NCI-H128 (cell line): Measurements from ENCODE around the gene SYNE1.
"Not testable (repeated sequence)": the region's sequence is repeated elsewhere in the genome, so short reads cannot be mapped to it uniquely, and the experiment has no call there.

Experiments used
- DNase-seq: peaks from one replicate; lab custom pipeline; 2025; ENCODE audit not compliant: unreplicated experiment; lab: John Stamatoyannopoulos, UW

Gene SYNE1

GRCh38 chr6:152155792-152156191 lies 481.4 kb downstream of the SYNE1 start:
- DNase-seq = no peak

DNA sequence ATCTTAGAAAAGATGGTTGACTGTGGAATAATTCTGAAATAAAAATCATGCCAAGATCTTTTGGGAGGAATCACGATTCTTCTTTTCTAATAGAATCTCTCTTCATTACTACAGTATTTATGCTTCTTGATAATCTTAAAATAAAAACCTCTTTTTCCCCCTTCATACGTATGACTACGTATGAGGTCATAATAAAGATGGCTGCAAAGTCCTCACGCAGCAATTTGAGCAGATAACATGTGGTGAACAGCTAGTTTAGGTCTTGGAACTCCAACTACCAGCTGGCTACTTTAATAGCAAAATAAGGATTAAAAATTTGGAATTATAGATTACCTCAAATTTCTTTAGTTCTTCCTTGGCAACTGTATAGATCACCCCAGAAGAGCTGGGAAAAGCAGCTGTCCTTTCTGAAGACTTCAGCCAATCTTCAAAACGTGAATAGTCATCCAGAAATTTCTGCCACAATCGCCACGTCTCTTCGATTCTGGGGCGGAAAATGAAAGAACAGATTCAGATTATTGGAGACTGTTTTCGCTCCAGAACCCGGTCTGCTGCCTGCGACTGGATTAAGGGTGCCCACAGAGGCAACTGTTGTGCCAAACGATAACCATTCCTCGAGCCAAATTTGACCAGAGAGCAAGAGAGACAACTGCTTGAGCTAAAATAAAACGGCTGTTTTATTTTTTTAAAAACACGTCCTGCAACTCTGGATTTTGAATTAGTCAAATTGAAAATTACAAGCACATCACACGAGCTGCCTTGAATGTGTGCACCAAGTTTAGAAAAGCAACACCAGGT lies 482.4 kb downstream of the SYNE1 start:
- no peak for DNase-seq

DNA sequence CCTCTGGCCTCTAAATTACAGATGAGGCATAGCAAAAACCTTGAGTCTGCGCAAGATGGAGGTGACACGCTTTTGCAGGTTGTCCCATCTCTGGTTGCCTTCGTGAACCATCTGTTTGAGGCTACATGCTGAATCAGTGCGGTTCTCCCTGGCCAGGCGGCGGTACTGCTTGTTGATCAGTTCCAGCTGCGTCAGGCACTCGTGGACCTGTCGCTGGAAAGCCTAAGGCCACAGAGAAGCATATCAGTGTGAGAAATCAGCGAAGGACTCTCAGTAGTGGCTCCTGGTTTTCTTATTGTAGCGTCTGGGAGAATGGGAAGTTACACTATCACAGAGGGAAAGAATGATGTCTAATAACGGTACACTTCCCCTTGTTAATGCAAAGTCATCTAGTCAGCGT lies 485.2 kb downstream of the SYNE1 start:
- DNase-seq = no peak

DNA sequence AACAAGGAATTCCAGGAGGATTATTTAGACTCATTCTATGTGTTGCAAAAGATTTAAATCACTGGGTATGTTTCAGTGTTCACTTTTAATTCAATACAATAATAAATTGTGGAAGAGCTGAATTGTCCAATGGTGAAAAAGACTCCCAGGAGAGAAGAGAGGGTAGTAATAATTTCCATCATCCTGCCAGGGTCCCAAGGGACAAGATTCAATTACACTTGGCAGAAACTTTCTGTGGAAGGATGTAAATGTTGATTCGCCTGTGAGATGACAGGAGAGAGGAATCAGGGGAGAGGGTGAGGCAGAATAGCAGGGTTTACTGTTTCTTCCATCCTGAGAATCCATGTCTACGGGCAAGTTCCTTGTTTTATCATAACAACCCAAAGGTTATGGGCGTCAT lies 487.0 kb downstream of the SYNE1 start:
- no peak for DNase-seq

GRCh38 chr6:152148412-152148811 lies 488.8 kb downstream of the SYNE1 start:
- no peak for DNase-seq

DNA sequence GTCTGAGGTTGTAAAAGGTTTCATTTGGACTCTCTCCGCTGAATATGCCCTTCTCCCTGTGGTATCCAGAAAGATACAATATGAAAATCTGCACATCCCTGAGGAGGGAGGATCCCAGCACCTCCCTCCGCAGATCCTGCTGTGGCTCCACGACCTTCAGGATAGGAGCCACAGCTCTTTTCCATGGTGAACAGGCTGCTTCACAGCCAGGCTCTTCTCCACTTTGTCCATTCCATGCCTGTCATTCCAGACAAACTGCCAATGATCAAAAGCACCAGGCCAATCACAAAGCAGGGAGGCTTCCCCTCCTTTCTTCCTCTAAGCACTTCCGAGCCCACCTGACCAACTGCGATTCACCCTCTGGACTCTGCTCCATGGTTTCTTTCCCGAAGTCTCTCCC lies 489.9 kb downstream of the SYNE1 start:
- DNase-seq = no peak

- DNase-seq = no peak
These were observed 490.8 kb downstream of the SYNE1 start for GRCh38 chr6:152146385-152146784.

- no peak for DNase-seq
These were observed 493.8 kb downstream of the SYNE1 start for GRCh38 chr6:152143359-152143758.

- no peak for DNase-seq
These were observed 495.1 kb downstream of the SYNE1 start for GRCh38 chr6:152142105-152142504.

GRCh38 chr6:152138344-152138743 lies 498.8 kb downstream of the SYNE1 start:
- not testable (repeated sequence) for DNase-seq

GRCh38 chr6:152136449-152136825 lies 500.7 kb downstream of the SYNE1 start:
- DNase-seq = no peak

DNA sequence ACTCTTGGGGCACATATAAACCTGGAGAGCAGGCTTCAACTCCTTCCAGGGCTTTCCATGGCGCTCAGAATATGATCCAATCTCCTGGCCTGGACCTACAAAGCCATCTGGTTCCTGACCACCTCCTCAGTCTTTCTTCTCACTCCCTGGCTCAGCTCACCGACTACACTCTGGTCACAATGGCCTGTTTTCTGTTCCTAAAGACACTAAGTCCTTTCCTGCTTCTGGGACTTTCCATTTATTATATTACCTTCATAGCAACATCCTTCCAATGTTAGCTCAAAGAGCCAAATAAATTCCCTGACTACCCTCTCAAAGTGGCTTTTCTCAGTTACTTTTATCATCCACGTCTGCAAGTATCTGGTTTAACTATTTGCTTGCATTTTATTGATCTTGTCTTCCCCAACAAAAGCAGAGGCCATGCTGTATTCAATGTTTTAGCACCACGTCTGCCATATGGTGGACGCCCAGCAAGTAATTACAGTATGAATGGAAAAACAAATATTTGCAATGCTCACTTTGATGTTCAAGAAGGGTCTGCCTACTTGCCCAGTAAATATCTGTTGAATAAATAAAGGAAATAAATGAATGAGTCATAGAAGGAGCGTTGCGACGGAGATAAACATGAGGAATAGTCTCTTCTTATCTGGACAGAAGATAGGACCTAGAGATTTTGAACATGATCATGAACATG lies 501.3 kb downstream of the SYNE1 start:
- no peak for DNase-seq

DNA sequence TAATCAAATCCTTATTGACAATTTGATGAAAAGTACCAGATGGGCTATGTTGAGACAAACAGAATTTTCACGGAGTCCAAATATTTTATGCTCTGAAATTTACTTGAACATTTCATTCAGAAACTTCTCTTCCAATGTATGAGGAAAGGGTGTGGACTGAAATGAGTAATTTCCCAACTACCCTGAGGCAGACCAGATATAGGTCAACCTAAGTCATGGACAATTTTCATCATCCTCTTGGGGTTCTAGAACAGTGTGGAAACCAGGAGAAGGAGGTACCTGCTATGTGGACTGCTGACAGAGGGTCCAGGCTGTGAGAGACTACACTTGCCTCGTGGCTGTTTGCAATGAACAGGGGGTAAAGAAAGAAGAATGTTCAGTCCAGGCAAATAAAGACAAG lies 506.7 kb downstream of the SYNE1 start:
- no peak for DNase-seq

DNA sequence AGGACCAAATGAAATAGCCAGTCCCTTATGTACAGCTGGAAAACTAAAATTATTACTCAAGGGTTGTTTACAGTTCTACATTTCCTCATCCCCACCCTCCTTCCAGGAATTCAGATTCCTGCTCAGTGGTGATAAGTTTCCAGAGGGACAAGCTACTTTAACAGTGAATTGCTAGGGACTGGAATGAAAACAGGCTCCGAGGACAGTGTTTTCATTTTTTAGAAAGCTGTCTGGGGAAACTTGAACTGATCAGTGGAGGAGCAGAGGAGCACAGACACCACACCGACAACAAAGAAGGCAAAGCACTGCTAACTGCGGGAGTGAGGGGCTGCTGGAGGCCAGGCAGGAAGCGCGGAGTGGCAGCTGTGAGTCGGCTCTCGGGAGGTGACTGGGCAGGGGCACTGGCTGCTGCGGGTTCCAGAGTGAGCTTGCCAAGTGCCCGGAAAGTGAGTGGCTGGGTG lies 507.4 kb downstream of the SYNE1 start:
- DNase-seq = no peak

GRCh38 chr6:152127432-152128165 lies 509.6 kb downstream of the SYNE1 start:
- DNase-seq = no peak

- no peak for DNase-seq
These were observed 512.6 kb downstream of the SYNE1 start for GRCh38 chr6:152124429-152125074.

GRCh38 chr6:152123076-152123475 lies 514.1 kb downstream of the SYNE1 start:
- no peak for DNase-seq

DNA sequence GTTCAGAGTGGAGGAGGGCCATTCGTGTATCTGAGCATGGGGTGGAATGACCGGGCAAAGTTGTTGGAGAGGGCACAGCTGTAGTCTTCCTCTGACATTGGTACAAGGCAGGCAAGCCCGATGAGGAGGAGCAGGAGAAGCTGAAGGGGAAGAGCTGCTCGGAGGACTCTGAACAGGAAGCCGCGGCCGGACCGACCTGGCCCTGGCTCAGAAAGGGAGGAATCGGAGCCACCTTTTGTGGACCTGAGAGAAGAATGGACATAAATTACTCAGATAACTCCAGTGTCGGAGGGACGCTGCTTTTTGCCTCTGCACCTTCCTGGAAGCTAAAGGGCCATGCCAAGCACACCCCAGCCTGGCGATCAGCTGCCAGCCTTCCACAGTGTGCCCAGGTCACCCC lies 514.7 kb downstream of the SYNE1 start:
- DNase-seq = no peak

DNA sequence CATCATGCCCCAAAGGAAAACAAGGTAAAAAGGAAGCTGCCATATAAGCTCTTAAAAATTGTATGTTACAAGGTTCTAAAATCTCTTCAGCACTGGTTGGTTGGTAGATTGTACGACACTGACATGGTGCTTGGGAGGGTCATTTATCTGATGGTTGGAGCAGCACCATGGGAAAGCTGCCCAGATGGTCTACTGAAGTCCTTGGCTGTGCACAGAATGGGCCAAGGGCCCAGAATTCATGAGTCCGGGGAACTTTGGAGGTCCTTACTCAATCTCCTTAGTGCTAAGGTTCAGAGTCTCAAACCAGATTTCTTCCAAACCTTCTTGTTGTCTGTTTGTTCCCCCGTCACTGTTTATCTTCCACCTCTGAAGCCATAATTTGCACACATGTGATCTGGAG lies 515.3 kb downstream of the SYNE1 start:
- DNase-seq = no peak

DNA sequence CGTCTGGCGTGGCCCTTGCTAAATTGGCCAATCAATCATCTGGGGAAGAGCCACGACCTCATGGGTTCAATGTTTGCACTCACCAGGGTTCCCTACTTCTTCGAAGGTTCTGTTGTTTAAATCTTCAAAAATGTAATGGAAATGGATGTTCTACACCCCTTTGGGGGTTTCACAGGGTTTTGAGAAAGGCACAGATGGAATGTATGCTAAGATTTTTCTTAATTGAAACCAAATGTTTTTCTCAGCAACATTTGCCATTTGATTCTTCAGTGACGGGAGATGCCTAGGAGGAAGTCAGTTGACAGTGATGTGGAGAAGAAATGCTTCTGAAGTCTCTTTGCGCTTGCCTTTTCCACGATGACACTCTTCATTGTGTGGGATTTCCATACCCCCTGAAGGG lies 517.3 kb downstream of the SYNE1 start:
- DNase-seq = no peak

- no peak for DNase-seq
These were observed 518.5 kb downstream of the SYNE1 start for GRCh38 chr6:152118678-152119077.
